ENCODE data around the gene KCNIP1. TPM values are rescaled to one million over a fixed set of nuclear protein-coding genes. Genes with fewer than 3 reads are reported as not detected.

KCNIP1 gene
- polyA plus RNA-seq, 1 of the 3 experiments (the other 2 are of a cell fraction) = 1.3 TPM

DNA sequence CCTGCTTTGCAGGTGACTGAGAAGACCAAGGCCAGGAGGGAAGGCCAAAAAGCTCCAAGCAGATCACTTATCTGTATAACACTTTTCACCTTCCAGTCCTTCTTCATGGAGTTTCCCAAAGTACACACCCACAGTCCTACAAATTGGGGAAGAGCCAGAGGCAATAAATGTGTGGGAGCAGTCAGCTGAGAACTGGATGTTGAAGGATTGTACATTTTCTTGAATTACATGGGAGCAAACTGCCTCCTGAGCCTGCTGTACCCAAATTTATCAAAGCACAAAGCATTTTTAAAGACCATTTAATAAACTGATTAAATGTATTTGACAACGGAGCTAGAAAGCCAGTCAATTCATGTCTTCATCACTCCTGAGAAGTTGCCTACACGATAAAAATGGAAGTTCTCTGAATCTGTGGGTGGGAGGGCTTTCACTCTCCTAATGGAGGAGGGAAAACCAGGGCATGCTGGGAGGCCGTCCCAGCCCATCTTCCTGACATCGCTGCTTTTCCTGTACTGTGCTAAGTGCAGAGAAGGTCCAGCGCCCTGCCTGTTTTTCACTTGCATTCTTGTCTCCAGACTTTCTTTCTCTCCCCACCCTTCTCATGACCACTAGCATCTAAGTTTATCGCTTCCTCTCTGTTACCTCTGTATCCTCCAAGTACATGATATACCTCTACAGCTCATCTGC lies 79.0 kb downstream of the KCNIP1 start:
- CTCF ChIA-PET = no interaction called here
- WGBS (ENCODE audit: low lambda C conversion rate) = 64% methylated on average over 5 of the region's 6 CpGs
- Histone ChIP-seq H4K20me1 (ENCODE audit: insufficient read depth) (no peaks in the 10 kb centered on the region), H3K36me3 (replicated peaks in 1 of 2; ENCODE audit: control insufficient read depth in 1 of 2, insufficient read depth in 2 of 2, low read length in 1 of 2) (no peaks in the 10 kb centered on the region), H3K9me3 (no peaks in the 10 kb centered on the region), H3K27ac (ENCODE audit: low read depth in 2 of 2, low read length in 1 of 2) (no peak overlapping the region), H3K9me2 (no peaks in the 10 kb centered on the region), H2AFZ (ENCODE audit: low read depth) (no peak overlapping the region), H3K9ac (no peak overlapping the region), H3K4me2 (no peak overlapping the region), H3K4me1 (ENCODE audit: control insufficient read depth in 1 of 2, insufficient read depth in 2 of 2, low read depth in 1 of 2, low read length in 1 of 2) (peaks cover 0 to 8% of the 10 kb centered on the region in 2 experiments; a peak in 1 of 4 replicates), H3K4me3 (ENCODE audit: low read depth in 2 of 2, low read length in 1 of 2) (no peak overlapping the region), H3K27me3 (ENCODE audit: insufficient read depth) (no peaks in the 10 kb centered on the region), H3F3A (replicated peaks; ENCODE audit: insufficient read depth) (no peaks in the 10 kb centered on the region), H3K79me2 (ENCODE audit: insufficient read depth) (no peaks in the 10 kb centered on the region)
- POLR2A ChIA-PET = no interaction called here
- TF ChIP-seq TEAD4 (IDR thresholded peaks at IDR 0.05; ENCODE audit: borderline replicate concordance, insufficient read depth) (no peak), JUND (IDR thresholded peaks at IDR 0.05) (no peak), CHD2 (IDR thresholded peaks at IDR 0.05; ENCODE audit: low read length, partially characterized antibody) (no peak), NFIC (IDR thresholded peaks at IDR 0.05; ENCODE audit: borderline replicate concordance) (no peak), ELF1 (IDR thresholded peaks at IDR 0.05) (no peak), TAF1 (IDR thresholded peaks at IDR 0.05; ENCODE audit: borderline replicate concordance, low read depth, low read length) (no peak)
- TF ChIP-seq, protein P1, sequence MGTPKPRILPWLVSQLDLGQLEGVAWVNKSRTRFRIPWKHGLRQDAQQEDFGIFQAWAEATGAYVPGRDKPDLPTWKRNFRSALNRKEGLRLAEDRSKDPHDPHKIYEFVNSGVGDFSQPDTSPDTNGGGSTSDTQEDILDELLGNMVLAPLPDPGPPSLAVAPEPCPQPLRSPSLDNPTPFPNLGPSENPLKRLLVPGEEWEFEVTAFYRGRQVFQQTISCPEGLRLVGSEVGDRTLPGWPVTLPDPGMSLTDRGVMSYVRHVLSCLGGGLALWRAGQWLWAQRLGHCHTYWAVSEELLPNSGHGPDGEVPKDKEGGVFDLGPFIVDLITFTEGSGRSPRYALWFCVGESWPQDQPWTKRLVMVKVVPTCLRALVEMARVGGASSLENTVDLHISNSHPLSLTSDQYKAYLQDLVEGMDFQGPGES (IDR thresholded peaks at IDR 0.05; ENCODE audit: low read depth, low read length) = no peak
- TF ChIP-seq, protein P2, sequence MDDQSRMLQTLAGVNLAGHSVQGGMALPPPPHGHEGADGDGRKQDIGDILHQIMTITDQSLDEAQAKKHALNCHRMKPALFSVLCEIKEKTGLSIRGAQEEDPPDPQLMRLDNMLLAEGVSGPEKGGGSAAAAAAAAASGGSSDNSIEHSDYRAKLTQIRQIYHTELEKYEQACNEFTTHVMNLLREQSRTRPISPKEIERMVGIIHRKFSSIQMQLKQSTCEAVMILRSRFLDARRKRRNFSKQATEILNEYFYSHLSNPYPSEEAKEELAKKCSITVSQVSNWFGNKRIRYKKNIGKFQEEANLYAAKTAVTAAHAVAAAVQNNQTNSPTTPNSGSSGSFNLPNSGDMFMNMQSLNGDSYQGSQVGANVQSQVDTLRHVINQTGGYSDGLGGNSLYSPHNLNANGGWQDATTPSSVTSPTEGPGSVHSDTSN (IDR thresholded peaks at IDR 0.05) = no peak
- TF ChIP-seq, protein P3, sequence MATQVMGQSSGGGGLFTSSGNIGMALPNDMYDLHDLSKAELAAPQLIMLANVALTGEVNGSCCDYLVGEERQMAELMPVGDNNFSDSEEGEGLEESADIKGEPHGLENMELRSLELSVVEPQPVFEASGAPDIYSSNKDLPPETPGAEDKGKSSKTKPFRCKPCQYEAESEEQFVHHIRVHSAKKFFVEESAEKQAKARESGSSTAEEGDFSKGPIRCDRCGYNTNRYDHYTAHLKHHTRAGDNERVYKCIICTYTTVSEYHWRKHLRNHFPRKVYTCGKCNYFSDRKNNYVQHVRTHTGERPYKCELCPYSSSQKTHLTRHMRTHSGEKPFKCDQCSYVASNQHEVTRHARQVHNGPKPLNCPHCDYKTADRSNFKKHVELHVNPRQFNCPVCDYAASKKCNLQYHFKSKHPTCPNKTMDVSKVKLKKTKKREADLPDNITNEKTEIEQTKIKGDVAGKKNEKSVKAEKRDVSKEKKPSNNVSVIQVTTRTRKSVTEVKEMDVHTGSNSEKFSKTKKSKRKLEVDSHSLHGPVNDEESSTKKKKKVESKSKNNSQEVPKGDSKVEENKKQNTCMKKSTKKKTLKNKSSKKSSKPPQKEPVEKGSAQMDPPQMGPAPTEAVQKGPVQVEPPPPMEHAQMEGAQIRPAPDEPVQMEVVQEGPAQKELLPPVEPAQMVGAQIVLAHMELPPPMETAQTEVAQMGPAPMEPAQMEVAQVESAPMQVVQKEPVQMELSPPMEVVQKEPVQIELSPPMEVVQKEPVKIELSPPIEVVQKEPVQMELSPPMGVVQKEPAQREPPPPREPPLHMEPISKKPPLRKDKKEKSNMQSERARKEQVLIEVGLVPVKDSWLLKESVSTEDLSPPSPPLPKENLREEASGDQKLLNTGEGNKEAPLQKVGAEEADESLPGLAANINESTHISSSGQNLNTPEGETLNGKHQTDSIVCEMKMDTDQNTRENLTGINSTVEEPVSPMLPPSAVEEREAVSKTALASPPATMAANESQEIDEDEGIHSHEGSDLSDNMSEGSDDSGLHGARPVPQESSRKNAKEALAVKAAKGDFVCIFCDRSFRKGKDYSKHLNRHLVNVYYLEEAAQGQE (IDR thresholded peaks at IDR 0.05; ENCODE audit: low read depth, low read length) = no peak
- DNase-seq = no peak

DNA sequence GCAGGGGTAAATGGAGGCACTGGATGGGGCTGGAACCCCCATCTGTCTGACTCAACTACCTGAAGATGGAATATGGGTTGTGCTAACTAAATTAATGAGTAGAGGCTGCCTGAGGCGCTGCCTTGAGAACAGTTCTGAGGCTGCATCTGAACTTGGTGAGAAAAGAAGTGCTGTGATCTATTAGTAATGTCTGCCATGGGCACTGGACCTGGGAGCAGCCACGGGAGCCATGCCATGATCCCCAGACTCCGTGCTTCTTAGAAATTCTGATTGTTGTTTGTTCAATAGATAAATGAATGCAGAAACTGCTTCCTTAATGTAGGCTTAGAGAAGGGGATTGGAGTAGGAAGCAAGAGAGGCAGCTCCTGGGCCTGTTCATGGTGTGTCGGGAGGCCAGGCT lies 80.2 kb downstream of the KCNIP1 start:
- H3K9ac ChIP-seq = no peak overlapping the region
- DNase-seq = no peak
- H2AFZ ChIP-seq (ENCODE audit: low read depth) = no peak overlapping the region
- TF ChIP-seq TAF1 (IDR thresholded peaks at IDR 0.05; ENCODE audit: borderline replicate concordance, low read depth, low read length) = no peak
- TF ChIP-seq CHD2 (IDR thresholded peaks at IDR 0.05; ENCODE audit: low read length, partially characterized antibody) = no peak
- TF ChIP-seq JUND (IDR thresholded peaks at IDR 0.05) = no peak
- TF ChIP-seq, protein P4, sequence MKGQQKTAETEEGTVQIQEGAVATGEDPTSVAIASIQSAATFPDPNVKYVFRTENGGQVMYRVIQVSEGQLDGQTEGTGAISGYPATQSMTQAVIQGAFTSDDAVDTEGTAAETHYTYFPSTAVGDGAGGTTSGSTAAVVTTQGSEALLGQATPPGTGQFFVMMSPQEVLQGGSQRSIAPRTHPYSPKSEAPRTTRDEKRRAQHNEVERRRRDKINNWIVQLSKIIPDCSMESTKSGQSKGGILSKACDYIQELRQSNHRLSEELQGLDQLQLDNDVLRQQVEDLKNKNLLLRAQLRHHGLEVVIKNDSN (IDR thresholded peaks at IDR 0.05; ENCODE audit: borderline replicate concordance, low read depth) = no peak
- TF ChIP-seq SMC3 (IDR thresholded peaks at IDR 0.05; ENCODE audit: low read depth, low read length) = no peak
- no peak for TF ChIP-seq TEAD4 (IDR thresholded peaks at IDR 0.05; ENCODE audit: borderline replicate concordance, insufficient read depth)
- TF ChIP-seq FOXM1 (IDR thresholded peaks at IDR 0.05; ENCODE audit: low read depth) = no peak
- no peak for TF ChIP-seq ELF1 (IDR thresholded peaks at IDR 0.05)
- TF ChIP-seq, protein P1 (IDR thresholded peaks at IDR 0.05; ENCODE audit: low read depth, low read length) = no peak
- TF ChIP-seq, protein P5, sequence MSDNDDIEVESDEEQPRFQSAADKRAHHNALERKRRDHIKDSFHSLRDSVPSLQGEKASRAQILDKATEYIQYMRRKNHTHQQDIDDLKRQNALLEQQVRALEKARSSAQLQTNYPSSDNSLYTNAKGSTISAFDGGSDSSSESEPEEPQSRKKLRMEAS (IDR thresholded peaks at IDR 0.05; ENCODE audit: low read depth) = no peak
- no peak for TF ChIP-seq TCF12 (IDR thresholded peaks at IDR 0.05)
- H3F3A ChIP-seq (replicated peaks; ENCODE audit: insufficient read depth) = no peaks in the 10 kb centered on the region
- no peaks in the 10 kb centered on the region for H3K9me2 ChIP-seq
- CTCF ChIA-PET = interaction anchor here (0.8 to 1.2 kb wide), 4 partner anchors 12 to 149 kb away, joined by 3 to 4 read pairs (median 4); no protein-coding TSS in a partner anchor
- H3K4me2 ChIP-seq = no peak overlapping the region
- no peaks in the 10 kb centered on the region for H3K27me3 ChIP-seq (ENCODE audit: insufficient read depth)
- H3K36me3 ChIP-seq (replicated peaks in 1 of 2; ENCODE audit: control insufficient read depth in 1 of 2, insufficient read depth in 2 of 2, low read length in 1 of 2) = no peaks in the 10 kb centered on the region
- no peaks in the 10 kb centered on the region for H3K9me3 ChIP-seq
- H4K20me1 ChIP-seq (ENCODE audit: insufficient read depth) = no peaks in the 10 kb centered on the region
- 44% methylated on average over 4 of the region's 4 CpGs for WGBS (ENCODE audit: low lambda C conversion rate)
- no peak overlapping the region for H3K27ac ChIP-seq (ENCODE audit: low read depth in 2 of 2, low read length in 1 of 2)
- POLR2A ChIA-PET = no interaction called here
- H3K4me3 ChIP-seq (ENCODE audit: low read depth in 2 of 2, low read length in 1 of 2) = no peak overlapping the region
- H3K79me2 ChIP-seq (ENCODE audit: insufficient read depth) = no peaks in the 10 kb centered on the region
- H3K4me1 ChIP-seq (ENCODE audit: control insufficient read depth in 1 of 2, insufficient read depth in 2 of 2, low read depth in 1 of 2, low read length in 1 of 2) = peaks cover 0 to 8% of the 10 kb centered on the region in 2 experiments; a peak in 1 of 4 replicates

Data from SK-N-SH (cell line).